Fibroblast of lung (primary cell): ENCODE measurements around the gene RPL28.
"Not testable (repeated sequence)": the region's sequence is repeated elsewhere in the genome, so short reads cannot be mapped to it uniquely, and the experiment has no call there.

Source experiments
- CTCF ChIP-seq, 2 donors: IDR thresholded peaks in 1 of 2; conservative IDR thresholded peaks in 1 of 2; 1 replicate in 1 of 2; 2 replicates in 1 of 2; pipeline ENCODE4 v1.5.1; 2011 to 2012; ENCODE audit warnings: low read length in 2 of 2, control low read depth in 1 of 2, inconsistent platforms in 1 of 2, low read depth in 1 of 2, mild to moderate bottlenecking in 1 of 2
- EZH2 ChIP-seq: IDR thresholded peaks from 2 replicates; pipeline ENCODE4 v1.5.1; 2012; ENCODE audit warnings: low read length, control low read depth, mild to moderate bottlenecking; ENCODE audit errors: missing control alignments

- not testable (repeated sequence) for TF ChIP-seq CTCF (conservative IDR thresholded peaks at IDR 0.05 in 1 of 2, IDR thresholded peaks at IDR 0.05 in 1 of 2; ENCODE audit: low read depth in 1 of 2, low read length in 2 of 2); EZH2
These were observed 21.7 kb downstream of the RPL28 start, which contains the start of gene UBE2S for GRCh38 chr19:55407550-55407799.
